NCI-H1436 (cell line): ENCODE measurements around the gene TMEM14A.
"Not testable (repeated sequence)": the region's sequence is repeated elsewhere in the genome, so short reads cannot be mapped to it uniquely, and the experiment has no call there.

Source experiments
- DNase-seq: peaks from one replicate; lab custom pipeline; 2025; lab: John Stamatoyannopoulos, UW

The TMEM14A gene

DNA sequence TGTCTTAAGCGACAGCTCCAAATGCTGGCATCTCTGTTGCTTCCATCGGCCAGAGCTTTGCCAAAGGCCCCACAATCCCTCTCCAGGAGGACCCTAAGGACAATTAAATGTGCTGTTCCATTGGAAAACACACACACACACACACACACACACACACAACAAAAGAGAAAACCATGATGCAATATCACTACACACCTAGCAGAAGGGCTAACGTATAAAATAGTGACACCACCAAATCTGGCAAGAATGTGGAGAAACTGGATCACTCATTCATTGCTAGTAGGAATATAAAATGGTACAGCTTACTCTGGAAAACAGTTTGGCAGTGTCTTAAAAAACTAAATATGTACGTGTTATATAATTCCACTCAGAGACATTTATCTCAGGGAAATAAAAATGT, 13.0 kb upstream of the TMEM14A start:
- DNase-seq: no peak

DNA sequence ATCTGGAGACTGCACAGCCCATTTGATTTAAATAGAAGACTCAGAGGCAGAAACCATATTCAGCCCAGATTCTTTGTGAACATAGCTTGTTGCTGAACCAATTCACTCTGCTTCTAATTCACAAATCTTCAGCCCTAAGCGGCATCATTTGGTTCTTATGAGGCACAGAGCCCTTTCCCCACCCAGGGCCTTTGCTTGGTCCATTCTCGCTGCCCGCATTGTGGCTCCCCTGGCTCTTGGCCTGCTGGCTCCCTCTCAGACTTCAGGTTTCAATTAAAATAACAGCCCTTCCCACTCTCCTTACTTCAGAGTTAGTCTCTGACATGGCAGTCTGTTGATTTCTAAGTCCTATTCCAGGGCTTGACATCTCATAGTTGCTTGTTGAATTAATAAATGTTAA, 9.4 kb upstream of the TMEM14A start:
- no peak for DNase-seq

DNA sequence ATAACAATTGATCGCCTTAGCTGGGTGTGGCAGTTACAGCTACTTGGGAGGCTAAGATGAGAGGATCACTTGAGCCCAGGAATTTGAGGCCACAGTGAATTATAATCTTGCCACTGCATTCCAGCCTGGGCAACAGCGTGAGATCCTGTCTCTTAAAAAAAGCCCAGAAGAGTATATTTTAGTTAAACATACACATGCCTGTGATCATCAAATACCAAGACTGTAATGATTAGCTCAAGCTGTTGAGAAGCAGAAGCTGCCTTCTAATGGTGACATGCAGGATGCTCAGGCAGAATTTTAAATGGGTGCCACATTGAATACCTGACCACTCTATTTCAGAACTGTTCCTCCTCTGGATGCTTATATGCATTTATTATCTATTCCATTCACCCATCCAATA, 8.9 kb upstream of the TMEM14A start:
- no peak for DNase-seq

DNA sequence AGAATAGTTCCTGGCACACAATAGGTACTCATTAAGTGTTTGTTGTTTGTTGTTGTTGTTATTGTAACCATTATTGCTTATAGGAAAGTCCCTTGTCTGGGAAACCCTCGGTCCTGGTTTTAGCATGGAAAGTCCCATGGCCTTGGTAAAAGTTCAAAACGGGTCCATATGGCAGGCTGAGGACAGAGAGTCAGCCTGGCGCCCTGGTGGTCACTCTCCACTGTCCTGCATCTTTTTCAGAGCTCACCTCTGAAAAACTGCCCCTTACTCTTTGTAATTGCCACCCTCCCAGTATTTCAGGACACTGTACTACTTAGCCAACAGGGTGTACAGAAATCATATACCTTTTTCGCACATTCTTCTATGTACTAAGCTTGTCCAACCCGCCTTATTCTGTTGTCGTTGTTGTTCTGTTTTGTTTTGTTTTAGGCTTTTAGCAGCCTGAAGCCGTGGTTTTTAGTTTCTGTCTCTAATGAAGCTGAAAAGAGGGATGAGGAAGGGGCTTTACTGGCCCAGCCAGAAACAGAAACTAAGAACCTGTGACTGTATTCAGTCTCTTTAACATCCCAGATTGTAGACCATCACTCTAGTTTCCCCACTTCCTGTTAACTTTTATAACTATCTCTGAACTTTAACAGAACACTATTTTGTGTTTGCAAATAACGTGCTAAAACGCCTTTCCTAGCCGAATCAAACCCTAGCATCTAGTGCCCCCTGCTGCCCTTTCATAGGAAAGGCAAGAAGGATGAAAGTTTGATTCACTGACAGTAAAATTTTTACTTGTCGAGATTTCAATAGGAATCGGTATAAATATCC, 7.6 kb upstream of the TMEM14A start:
- DNase-seq: peak; percentile 61

DNA sequence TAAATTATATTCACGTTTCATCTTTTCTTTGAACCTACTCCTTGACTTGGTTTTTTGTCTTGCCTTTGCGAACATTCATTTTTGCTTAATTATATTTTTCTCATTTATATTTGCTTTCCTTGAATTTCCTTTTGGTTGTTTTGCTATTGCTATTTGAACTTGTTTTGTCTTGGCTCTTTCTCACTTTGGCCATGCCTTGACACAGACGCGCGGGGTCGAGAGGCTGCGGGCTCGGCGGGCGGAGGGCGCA, 7.1 kb upstream of the TMEM14A start:
- DNase-seq: no peak

DNA sequence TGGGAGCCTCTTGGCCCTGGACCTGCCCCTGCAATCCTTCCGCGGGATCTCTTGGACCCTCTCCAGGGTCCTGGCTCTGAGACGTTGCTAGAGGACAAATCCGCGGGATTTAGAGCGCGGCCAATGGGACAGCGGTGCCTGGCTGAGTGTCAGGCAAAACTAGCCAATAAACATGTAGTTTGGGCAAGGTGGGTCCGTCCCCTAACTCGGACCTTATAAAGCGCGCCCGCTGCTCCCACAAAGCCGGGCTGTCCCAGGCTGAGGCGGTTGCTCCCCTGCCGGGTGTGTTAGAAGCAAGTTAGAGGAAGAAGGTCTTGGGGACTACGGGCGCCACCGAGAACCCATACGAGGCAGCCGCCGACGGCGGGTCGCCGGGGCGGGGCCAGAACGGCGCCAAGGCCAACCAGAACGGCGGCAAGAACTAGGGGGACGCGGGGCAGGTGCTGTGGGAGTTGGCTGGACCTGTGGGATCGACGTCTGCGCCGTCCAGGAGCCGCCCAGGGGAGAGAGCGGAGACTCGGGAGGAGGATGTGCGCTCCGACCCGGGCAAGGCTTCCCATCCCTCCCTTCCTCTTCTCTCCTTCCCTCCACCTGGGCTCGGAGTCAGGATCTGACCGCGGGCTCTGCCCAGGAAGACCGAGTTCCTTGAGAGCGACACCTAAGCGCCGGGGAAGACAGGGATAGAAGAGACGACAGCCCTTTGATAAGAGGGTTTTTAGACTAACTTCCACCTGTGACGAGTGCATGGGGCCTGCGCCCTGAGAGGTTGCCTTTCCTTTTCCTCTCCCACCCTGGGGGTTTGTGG, 6.5 kb upstream of the TMEM14A start:
- peak; percentile 96 for DNase-seq

DNA sequence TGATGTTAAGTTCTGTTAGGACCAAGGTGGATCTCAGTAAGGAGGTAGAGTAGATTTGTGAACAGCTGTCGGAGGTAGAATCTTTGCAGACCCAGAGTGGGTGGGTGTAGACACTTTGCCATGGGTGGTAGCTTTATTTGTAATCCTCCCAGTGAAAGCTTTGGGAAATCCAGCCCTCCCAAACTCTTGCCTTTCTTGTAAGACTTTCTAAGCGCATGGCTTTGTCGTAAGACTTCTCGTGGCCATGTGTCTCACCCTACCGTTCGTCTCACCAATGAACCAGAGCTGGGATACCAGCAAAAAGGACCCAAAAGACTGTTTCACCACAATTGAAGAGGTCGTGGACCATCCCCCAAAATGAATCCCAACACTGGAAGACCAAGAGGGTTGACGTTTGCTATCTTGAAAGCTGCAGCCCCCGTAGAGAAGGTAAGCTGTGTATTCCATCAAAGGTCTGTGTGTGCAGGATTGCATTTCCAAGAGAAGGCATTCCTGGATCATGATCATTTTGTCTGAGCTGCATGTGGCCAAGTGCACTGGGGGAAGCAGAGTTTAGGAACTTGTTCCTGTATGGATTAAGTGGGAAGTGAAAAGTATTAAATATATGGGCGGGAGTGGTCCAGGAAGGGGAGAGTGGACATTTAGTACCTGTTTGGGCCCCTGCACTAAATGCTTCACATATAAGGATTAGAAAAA, 5.8 kb upstream of the TMEM14A start:
- DNase-seq: no peak

DNA sequence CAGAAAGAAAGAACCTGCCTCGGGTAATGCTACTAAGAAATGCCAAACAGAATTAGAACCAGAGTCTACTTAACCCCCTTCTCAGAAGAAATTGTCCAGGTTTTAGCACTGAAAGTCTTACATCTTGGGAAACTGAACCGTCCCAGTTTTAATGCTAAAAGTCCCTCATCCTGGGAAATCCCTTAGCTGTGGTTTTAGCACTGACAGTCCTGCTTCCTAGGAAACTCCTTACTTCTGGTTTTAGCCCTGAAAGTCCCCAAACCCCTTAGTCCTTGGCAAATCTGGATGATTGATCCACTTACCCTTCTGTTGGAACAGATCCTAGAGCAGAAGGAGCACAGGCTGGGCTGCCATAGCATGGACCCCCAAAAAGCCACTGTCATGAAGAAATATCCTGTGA, 4.8 kb upstream of the TMEM14A start:
- DNase-seq: no peak

DNA sequence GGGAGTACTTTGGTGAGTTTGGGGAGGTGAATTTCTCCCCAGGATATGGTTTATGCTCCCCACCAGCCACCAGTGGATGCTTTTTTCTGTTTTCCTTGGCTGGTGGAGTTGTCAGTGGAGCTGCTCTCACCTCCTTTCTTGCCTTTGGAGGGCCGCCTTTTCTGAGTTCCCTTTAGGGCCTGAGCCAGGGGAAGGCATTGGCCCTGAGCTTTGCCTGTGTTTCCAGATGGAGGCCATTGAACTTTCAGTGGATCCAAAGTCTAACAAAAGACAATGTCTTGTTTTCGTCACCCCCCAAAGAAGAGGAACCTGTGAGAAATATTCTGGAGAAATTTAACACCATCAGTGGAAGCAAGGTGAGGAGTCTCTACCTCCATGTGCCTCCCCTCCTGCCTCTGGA, 4.4 kb upstream of the TMEM14A start:
- DNase-seq: no peak

DNA sequence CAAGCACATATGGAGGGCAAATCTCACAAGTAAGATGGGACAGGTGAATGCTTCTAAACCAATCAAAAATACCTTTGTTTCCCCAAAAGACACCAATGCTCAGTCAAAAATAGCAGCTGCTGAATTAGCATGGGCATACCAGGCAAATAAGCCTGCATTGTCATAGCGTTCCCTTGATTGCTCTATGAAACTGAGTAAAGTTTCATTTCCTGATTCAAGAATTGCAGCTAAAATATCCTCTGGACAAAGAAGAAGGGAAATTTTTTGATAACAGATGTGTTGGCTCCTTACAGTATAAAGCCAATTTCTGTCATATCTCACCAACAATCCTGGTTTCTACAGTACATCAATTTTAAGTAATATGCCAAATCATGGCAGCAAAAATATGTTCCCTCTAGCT, 3.3 kb upstream of the TMEM14A start:
- no peak for DNase-seq

DNA sequence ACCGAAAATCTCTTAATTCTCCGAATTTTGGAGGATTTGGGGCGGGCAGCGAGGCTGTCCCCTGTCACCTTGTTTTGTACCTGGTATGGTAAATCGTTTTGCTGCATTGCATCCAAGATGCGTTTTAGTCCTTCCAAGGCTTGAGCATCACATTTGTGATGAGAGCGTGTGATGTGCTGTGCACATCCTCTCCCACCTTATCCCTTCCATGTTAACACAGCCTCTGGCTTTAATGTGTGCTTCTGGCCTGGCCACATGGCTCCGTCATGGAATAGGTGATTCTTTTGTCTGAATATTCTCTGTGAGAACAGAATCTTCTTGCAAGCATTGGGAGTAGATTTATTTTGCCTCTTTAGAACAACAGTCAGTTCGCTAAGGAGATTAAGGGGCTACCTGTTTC, 763 bp downstream of the TMEM14A start:
- no peak for DNase-seq

DNA sequence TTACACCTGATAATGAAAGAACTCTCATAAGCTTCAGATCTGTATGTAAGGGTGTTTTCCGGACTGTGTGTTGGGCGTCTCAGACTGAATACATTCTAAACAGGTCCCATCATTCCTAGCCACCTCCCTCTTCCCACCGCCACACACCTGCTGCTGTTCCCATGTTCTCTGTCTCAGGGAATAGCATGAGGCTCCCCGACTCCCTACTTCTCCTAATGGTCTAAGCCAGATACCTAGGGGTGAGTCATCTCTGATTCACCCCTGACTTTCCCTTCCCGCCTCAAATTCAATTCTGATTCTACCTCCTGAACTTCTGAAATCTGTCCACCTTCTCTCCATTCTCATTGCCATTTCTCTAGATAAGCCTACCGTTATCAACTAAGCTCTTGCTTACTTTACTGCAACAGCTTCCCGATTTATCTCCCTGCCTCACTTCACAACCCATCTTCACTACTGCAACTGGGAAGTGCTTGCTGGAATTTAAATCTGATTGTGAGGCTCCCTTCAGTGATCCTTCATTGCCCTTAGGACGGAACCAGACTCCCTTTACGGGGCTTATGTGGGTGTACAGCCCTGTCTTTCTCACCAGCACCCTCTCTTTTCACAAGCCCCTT, 1.6 kb downstream of the TMEM14A start:
- DNase-seq: no peak

DNA sequence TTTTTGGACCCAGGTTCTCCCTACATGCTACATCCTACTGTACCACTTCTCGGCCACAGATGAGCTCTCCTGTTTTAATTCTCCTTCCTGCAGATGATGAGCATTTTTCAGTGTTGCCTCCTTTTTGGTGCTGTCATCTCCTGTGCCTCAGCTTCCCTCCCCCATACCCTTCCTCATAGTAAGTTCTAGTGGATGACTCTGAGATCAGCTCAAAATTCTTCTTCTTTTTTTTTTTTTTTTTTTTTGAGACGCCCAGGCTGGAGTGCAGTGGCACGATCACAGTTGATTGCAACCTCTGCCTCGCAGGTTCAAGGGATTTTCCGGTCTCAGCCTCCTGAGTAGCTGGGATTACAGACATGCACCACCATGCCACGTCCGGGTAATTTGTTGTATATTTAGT, 3.8 kb downstream of the TMEM14A start:
- no peak for DNase-seq

DNA sequence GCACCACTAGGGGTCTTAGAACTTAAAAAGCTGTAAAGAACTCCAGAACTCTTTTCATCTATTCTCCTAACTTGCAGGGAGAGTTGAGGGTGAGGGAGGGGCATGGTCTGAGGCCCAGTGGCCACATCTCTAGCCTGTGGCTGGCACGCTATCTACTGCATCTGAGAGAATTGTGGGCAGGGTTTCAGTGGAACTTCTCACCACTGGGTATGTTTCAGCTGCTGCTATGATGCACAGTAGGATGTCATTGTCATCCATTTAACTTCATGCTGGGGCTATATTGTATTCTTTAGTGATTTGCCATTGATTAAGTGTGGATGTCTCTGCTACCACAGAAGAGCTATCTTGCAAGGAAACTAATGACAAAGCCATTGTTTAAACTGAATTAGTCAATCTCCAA, 4.5 kb downstream of the TMEM14A start:
- no peak for DNase-seq

DNA sequence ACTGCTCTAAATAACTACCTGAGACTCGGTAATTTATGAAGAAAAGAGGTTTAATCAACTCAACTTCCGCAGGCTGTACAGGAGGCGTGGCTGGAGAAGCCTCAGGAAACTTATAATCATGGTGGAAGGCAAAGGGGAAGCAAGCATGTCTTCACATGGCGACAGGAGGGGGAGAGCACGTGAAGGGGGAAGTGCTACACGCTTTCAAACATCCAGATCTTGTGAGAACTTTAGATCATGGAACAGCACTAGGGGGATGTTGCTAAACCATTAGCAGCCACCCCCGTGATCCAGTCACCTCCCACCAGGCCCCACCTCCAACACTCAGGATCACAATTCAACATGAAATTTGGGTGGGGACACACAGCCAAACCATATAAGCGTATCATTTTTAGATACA, 5.7 kb downstream of the TMEM14A start:
- not testable (repeated sequence) for DNase-seq

DNA sequence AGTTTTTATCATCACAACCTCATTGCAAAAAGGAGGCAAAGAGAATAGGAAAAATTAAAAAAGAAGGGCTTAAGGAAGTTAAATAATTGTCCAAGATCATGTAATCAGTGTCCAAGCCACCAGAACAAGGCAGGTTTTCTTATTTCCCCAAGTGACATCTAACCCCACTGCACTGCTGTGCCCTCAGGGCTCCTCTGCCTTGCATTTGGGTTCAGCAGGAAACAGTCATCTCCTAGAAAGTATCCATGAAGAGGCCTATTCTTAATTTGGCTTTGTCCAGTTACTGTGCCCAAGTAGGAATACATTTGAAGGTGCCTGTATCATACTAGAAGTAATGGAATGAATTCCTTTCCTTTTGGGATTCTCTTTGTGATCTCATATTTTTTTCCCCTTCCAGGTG, 10.5 kb downstream of the TMEM14A start:
- no peak for DNase-seq

DNA sequence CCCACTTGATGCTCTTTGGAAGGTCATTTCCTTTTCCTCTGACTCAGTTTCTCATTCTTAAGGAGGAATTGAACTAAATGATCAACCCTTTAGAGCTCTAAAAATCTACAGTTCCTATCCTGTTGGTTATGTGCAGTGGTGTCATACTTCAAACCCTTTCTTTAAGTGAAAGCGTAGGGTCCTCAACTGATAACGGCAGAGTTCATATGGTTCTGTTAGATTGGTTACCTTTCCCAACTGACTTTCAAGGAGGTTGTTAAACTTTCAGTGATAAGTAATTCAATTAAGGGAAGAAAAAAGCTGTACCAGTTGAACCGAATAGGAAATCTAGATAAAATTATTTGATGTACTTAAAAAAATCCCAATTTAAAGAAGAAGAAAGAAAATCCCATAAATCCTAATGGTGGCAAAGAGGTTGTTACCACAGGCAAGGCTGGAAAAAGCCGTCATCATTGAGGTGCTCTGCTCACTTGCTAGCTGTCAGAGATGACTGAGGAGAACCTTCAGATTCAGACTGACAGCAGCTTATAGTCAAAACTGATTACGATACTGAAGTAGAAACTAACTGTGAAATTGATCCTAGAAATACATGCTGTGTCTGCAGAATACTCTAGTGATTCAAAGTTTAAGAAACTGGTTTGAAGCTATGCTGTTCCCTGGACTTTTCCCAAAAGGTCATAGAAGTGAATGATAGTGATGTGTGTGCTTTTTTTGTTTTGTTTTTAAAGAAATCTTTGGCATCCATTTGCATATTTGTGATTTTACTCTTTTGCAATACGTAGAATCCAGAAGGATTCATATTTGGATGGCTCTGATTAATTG, 16.2 kb downstream of the TMEM14A start:
- DNase-seq: no peak

DNA sequence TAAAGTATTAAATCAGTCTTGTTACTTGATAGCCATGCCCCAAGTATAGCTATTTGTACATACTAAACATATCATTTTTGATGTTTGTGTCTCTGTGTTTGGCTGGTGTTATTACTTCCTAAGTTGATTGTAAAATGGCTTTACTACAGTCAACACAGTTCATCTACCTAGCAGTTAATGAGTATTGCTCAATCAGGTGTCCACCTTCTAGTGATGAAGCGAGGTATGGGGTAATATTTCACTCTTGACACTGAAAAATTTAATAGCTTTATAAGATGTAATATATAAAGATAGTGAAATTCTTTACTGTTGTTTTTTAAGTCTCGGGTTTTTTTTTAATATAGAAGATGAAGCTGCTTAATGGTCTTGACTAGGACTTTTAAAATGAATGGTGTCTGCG, 18.9 kb downstream of the TMEM14A start:
- no peak for DNase-seq

DNA sequence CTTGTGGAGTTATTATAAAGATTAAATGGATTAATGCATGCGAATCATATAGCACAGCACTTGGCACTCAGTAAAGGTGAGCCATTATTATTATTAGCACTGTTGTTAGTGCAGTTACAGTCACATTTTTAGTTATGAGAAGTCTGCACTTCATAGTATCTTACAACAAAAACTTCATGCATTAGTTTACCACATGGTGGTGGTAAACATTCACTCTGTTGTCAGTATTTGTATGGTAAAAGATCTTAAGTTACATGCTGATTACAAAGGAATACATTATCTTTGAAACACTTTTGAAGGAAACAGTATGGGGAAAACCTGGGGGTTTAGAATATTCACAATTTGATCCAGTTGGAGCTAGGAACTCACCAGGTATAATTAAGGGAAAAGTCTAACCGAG, 20.8 kb downstream of the TMEM14A start:
- no peak for DNase-seq

DNA sequence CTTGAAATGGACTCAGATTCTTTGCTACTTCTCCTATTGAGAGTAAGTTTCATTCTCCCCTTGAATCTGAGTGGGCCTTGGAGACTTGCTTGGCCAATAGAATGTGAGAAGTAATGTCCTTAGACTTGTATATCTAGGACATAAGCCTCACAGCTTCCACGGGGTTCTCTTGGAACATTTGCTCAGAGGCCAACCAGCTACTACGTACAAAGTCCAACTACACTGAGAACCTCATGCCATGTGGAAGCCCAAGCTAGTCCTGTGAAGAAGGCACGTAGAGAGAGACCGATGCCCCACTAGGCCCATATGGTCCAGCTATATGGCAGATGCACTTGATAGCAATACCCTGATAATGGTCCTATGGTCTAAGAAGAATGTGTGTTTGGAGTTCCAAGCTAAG, 22.9 kb downstream of the TMEM14A start:
- no peak for DNase-seq

DNA sequence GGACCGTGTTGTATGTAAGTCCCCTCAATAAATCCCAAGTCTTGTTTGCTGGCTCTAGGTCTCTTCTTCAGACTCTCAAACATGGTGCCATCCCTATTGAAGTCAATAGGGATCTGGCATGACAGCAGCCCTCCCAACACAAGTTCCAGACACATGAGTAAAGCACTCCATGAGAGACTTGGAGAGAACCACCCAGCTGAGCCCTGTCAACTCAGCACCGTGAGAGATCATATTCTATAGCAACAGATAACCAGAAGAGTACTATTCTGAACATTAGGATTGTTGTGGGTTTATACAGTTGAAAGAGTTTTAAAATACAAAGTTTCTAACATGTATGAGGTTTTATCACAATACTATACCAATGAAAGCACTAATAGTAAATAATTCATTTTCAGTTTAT, 23.5 kb downstream of the TMEM14A start:
- DNase-seq: no peak

DNA sequence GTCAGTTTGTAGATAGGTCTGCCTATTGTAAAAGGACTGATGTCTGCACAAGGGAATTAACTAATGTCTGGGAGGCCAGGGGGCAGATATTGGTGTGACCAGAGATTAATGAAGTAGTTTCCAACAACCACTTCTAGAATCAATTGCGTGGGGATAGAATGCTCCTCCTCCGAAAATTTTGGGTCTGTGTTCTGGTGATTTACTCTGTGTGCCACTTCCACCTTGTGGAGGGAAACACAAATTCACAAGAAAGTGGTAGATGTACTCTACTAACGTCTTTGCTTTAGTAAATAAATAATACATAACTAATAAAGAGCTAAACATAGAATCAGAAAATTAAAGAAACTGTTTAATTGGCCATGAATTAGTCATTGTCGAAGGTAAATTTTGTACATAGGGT, 25.5 kb downstream of the TMEM14A start:
- no peak for DNase-seq
